Measurements from ENCODE around the gene WDPCP.

DNA sequence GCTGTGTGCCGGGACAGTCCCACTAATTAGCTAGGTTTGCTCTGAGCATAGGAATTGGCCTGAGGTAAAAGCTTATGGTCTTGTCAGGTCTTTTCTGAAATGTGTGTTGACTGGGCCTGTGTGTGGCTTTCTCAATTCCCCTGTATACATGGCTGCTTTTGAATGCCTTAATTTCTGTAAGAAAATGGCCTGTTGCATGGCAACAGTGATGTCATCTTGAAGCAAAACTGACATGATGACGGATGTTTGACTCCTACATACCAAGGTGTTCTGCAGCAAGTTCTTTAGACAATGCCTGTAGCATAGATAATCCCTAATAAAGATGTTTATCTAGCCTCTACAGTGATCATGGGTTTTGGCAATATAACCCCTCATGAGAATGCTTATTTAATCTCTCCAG is 339.1 kb downstream of the WDPCP start:
- TF ChIP-seq, protein P1, sequence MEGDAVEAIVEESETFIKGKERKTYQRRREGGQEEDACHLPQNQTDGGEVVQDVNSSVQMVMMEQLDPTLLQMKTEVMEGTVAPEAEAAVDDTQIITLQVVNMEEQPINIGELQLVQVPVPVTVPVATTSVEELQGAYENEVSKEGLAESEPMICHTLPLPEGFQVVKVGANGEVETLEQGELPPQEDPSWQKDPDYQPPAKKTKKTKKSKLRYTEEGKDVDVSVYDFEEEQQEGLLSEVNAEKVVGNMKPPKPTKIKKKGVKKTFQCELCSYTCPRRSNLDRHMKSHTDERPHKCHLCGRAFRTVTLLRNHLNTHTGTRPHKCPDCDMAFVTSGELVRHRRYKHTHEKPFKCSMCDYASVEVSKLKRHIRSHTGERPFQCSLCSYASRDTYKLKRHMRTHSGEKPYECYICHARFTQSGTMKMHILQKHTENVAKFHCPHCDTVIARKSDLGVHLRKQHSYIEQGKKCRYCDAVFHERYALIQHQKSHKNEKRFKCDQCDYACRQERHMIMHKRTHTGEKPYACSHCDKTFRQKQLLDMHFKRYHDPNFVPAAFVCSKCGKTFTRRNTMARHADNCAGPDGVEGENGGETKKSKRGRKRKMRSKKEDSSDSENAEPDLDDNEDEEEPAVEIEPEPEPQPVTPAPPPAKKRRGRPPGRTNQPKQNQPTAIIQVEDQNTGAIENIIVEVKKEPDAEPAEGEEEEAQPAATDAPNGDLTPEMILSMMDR (conservative IDR thresholded peaks at IDR 0.05; ENCODE audit: low read depth in 2 of 2), result no peak
- TF ChIP-seq EZH2 (IDR thresholded peaks at IDR 0.05; ENCODE audit: low read depth, unreplicated experiment) (no peak), CREB1 (CRISPR knock-in tag; IDR thresholded peaks at IDR 0.05; ENCODE audit: low read depth) (no peak), JUNB (IDR thresholded peaks at IDR 0.05; ENCODE audit: unreplicated experiment) (no peak), EZH2phosphoT487 (IDR thresholded peaks at IDR 0.05; ENCODE audit: unreplicated experiment) (no peak), POLR2AphosphoS5 (IDR thresholded peaks at IDR 0.05; ENCODE audit: low read depth) (no peak), ZNF331 (CRISPR knock-in tag; IDR thresholded peaks at IDR 0.05; ENCODE audit: low read depth) (no peak)
- TF ChIP-seq, protein P2, sequence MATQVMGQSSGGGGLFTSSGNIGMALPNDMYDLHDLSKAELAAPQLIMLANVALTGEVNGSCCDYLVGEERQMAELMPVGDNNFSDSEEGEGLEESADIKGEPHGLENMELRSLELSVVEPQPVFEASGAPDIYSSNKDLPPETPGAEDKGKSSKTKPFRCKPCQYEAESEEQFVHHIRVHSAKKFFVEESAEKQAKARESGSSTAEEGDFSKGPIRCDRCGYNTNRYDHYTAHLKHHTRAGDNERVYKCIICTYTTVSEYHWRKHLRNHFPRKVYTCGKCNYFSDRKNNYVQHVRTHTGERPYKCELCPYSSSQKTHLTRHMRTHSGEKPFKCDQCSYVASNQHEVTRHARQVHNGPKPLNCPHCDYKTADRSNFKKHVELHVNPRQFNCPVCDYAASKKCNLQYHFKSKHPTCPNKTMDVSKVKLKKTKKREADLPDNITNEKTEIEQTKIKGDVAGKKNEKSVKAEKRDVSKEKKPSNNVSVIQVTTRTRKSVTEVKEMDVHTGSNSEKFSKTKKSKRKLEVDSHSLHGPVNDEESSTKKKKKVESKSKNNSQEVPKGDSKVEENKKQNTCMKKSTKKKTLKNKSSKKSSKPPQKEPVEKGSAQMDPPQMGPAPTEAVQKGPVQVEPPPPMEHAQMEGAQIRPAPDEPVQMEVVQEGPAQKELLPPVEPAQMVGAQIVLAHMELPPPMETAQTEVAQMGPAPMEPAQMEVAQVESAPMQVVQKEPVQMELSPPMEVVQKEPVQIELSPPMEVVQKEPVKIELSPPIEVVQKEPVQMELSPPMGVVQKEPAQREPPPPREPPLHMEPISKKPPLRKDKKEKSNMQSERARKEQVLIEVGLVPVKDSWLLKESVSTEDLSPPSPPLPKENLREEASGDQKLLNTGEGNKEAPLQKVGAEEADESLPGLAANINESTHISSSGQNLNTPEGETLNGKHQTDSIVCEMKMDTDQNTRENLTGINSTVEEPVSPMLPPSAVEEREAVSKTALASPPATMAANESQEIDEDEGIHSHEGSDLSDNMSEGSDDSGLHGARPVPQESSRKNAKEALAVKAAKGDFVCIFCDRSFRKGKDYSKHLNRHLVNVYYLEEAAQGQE (IDR thresholded peaks at IDR 0.05; ENCODE audit: unreplicated experiment), result no peak
